Measurements from ENCODE around the gene SLC22A8. TPM values are rescaled to one million over a fixed set of nuclear protein-coding genes. Genes with fewer than 3 reads are reported as not detected.
"Not testable (repeated sequence)": the region's sequence is repeated elsewhere in the genome, so short reads cannot be mapped to it uniquely, and the experiment has no call there.

The SLC22A8 gene
- not detected for total RNA-seq

GRCh38 chr11:63015521-63016215 lies at the start of gene SLC22A8:
Gene SLC22A8, minus strand, starts transcription at chr11:63015841. Its CDS starts 883 bp downstream, at chr11:63014958.
- H3K9me3 ChIP-seq, result no peaks in the 10 kb centered on the region
- H3K4me1 ChIP-seq, result no peaks in the 10 kb centered on the region
- no peaks in the 10 kb centered on the region for H3K36me3 ChIP-seq
- no peak for TF ChIP-seq POLR2AphosphoS5 (IDR thresholded peaks at IDR 0.05; ENCODE audit: insufficient read depth in 1 of 2, low read depth in 1 of 2)
- no peak for TF ChIP-seq CTCF (IDR thresholded peaks at IDR 0.05)
- TF ChIP-seq POLR2A (IDR thresholded peaks at IDR 0.05), result no peak
- H3K4me3 ChIP-seq, result no peak within 1 kb of the TSS
- no peak for DNase-seq (ENCODE audit: extremely low spot score in 2 of 2)
- no peaks in the 10 kb centered on the region for H3K27me3 ChIP-seq
- intact Hi-C loops (cut with DNase I), result no loop called here
- H3K27ac ChIP-seq, result no peak within 1 kb of the TSS

- DNase-seq (ENCODE audit: extremely low spot score in 2 of 2); intact Hi-C loops (cut with DNase I); H3K9me3 ChIP-seq; H3K4me1 ChIP-seq; H3K27me3 ChIP-seq; H3K4me3 ChIP-seq; H3K27ac ChIP-seq; H3K36me3 ChIP-seq: not testable (repeated sequence)
Measured at GRCh38 chr11:63046203-63046602, 30.6 kb upstream of the SLC22A8 start.

GRCh38 chr11:63042596-63042995 lies 27.0 kb upstream of the SLC22A8 start:
- Histone ChIP-seq H3K27me3 (no peaks in the 10 kb centered on the region), H3K9me3 (no peaks in the 10 kb centered on the region), H3K4me3 (no peak overlapping the region), H3K36me3 (no peaks in the 10 kb centered on the region), H3K4me1 (no peaks in the 10 kb centered on the region), H3K27ac (no peak overlapping the region)
- no peak for DNase-seq (ENCODE audit: extremely low spot score in 2 of 2)
- intact Hi-C loops (cut with DNase I), result no loop called here
- no peak for TF ChIP-seq POLR2A (IDR thresholded peaks at IDR 0.05)
- TF ChIP-seq CTCF (IDR thresholded peaks at IDR 0.05), result no peak
- no peak for TF ChIP-seq POLR2AphosphoS5 (IDR thresholded peaks at IDR 0.05; ENCODE audit: insufficient read depth in 1 of 2, low read depth in 1 of 2)

- no peak for DNase-seq (ENCODE audit: extremely low spot score in 2 of 2)
- Histone ChIP-seq H3K27ac (no peak overlapping the region), H3K27me3 (no peaks in the 10 kb centered on the region), H3K36me3 (no peaks in the 10 kb centered on the region), H3K4me3 (no peak overlapping the region), H3K9me3 (no peaks in the 10 kb centered on the region), H3K4me1 (no peaks in the 10 kb centered on the region)
- intact Hi-C loops (cut with DNase I), result no loop called here
- no peak for TF ChIP-seq CTCF (IDR thresholded peaks at IDR 0.05)
- TF ChIP-seq POLR2AphosphoS5 (IDR thresholded peaks at IDR 0.05; ENCODE audit: insufficient read depth in 1 of 2, low read depth in 1 of 2), result no peak
- no peak for TF ChIP-seq POLR2A (IDR thresholded peaks at IDR 0.05)
Measured at GRCh38 chr11:63032457-63032856, 16.8 kb upstream of the SLC22A8 start.

- Histone ChIP-seq H3K27me3 (no peaks in the 10 kb centered on the region), H3K27ac (no peak overlapping the region), H3K9me3 (no peaks in the 10 kb centered on the region), H3K4me1 (peaks cover 7% of the 10 kb centered on the region), H3K36me3 (no peaks in the 10 kb centered on the region), H3K4me3 (no peak overlapping the region)
- DNase-seq (ENCODE audit: extremely low spot score in 2 of 2), result peak in 1 of 2 donors; percentile 93
- TF ChIP-seq CTCF (IDR thresholded peaks at IDR 0.05) (peak; percentile 98 to 99 (median 99)), POLR2A (IDR thresholded peaks at IDR 0.05) (no peak)
- intact Hi-C loops (cut with DNase I), result loop anchor here (2.0 kb wide), 1 partner anchor 119 kb away; no protein-coding TSS in a partner anchor
Measured at GRCh38 chr11:63023841-63024648, 8.4 kb upstream of the SLC22A8 start.

All from vagina (tissue), 2 donors.